ENCODE data around the gene ITGB6. TPM values are rescaled to one million over a fixed set of nuclear protein-coding genes. Genes with fewer than 3 reads are reported as not detected.

The ITGB6 gene
- total and polyA plus RNA-seq, 2 donors (not counting 3 experiments of a cell fraction or from before 2014, with no cell fraction given), result 0.03 TPM; not detected in 1

GRCh38 chr2:160247296-160248035 lies 47.4 kb upstream of the ITGB6 start:
- DNase-seq (ENCODE audit: low read depth, low spot score) (no peak), FAIRE-seq (no peak)
- dilution Hi-C loops (cut with MboI; ENCODE audit: extremely low pct_ligation_motif_present, low sequenced_read_pairs) (no loop called here), intact Hi-C loops (cut with micrococcal nuclease) (loop anchor here (10.0 kb wide), 1 partner anchor 133 kb away; no protein-coding TSS in a partner anchor)
- no peak overlapping the region for H3K4me2 ChIP-seq (ENCODE audit: insufficient read depth, low read length)
- TF ChIP-seq MYC (IDR thresholded peaks at IDR 0.05; ENCODE audit: low read depth, low read length) (no peak), POLR2A (IDR thresholded peaks at IDR 0.05; ENCODE audit: low read depth, low read length) (no peak), GATA2 (IDR thresholded peaks at IDR 0.05; ENCODE audit: insufficient read depth, insufficient read length, low read depth, low read length) (no peak), POLR2AphosphoS5 (IDR thresholded peaks at IDR 0.05; ENCODE audit: insufficient read depth, low read depth, low read length) (no peak), EZH2 (IDR thresholded peaks at IDR 0.05; ENCODE audit: borderline replicate concordance, low read depth, low read length, severe bottlenecking) (no peak)
- no peaks in the 10 kb centered on the region for H3K9me3 ChIP-seq (replicated peaks; ENCODE audit: control insufficient read depth, insufficient read depth, low read length)
- H3K9me1 ChIP-seq (replicated peaks; ENCODE audit: control insufficient read depth, extremely low read depth, insufficient read depth, low read length), result no peaks in the 10 kb centered on the region
- H4K20me1 ChIP-seq (replicated peaks; ENCODE audit: control insufficient read depth, extremely low read depth, insufficient read depth, low read length), result no peaks in the 10 kb centered on the region
- BruUV-seq (replicated peaks), result no TSS peak
- H3K4me3 ChIP-seq (replicated peaks in 1 of 3; ENCODE audit: insufficient read depth in 1 of 3, low read depth in 1 of 3, low read length in 3 of 3), result no peak overlapping the region
- H3K79me2 ChIP-seq (ENCODE audit: control insufficient read depth, insufficient read depth, low read length), result no peaks in the 10 kb centered on the region
- H2AFZ ChIP-seq (ENCODE audit: low read depth, low read length), result no peak overlapping the region
- POLR2A ChIA-PET, result no interaction called here
- H3K27ac ChIP-seq (ENCODE audit: insufficient read depth, low read depth, low read length), result no peak overlapping the region
- H3K9ac ChIP-seq (replicated peaks; ENCODE audit: extremely low read depth, insufficient read depth, low read length), result no peak overlapping the region
- peaks cover 13% of the 10 kb centered on the region for H3K4me1 ChIP-seq (ENCODE audit: control insufficient read depth, extremely low read depth, insufficient read depth, low read length)
- CTCF ChIA-PET, result interaction anchor here (1.0 to 1.8 kb wide), 4 partner anchors 18 to 816 kb away, joined by 3 to 6 read pairs (median 4); no protein-coding TSS in a partner anchor
- no peaks in the 10 kb centered on the region for H3K27me3 ChIP-seq (ENCODE audit: control insufficient read depth in 2 of 2, insufficient read depth in 2 of 2, low read length in 2 of 2)
- no peaks in the 10 kb centered on the region for H3K36me3 ChIP-seq (ENCODE audit: control insufficient read depth in 2 of 2, extremely low read depth in 1 of 2, insufficient read depth in 2 of 2, low read length in 2 of 2)

GRCh38 chr2:160246356-160246755 lies 46.3 kb upstream of the ITGB6 start:
- dilution Hi-C loops (cut with MboI; ENCODE audit: extremely low pct_ligation_motif_present, low sequenced_read_pairs) (no loop called here), intact Hi-C loops (cut with micrococcal nuclease) (loop anchor here (10.0 kb wide), 1 partner anchor 132 kb away; no protein-coding TSS in a partner anchor)
- H3K9me1 ChIP-seq (replicated peaks; ENCODE audit: control insufficient read depth, extremely low read depth, insufficient read depth, low read length), result no peaks in the 10 kb centered on the region
- no peak overlapping the region for H3K9ac ChIP-seq (replicated peaks; ENCODE audit: extremely low read depth, insufficient read depth, low read length)
- DNase-seq (ENCODE audit: low read depth, low spot score), result no peak
- no peak for TF ChIP-seq GATA2 (IDR thresholded peaks at IDR 0.05; ENCODE audit: insufficient read depth, insufficient read length, low read depth, low read length)
- TF ChIP-seq MYC (IDR thresholded peaks at IDR 0.05; ENCODE audit: low read depth, low read length), result no peak
- TF ChIP-seq CTCF (IDR thresholded peaks at IDR 0.05; ENCODE audit: extremely low read depth in 1 of 2, insufficient read depth in 1 of 2, low read depth in 1 of 2, low read length in 2 of 2), result no peak
- no peak for TF ChIP-seq JUN (IDR thresholded peaks at IDR 0.05; ENCODE audit: borderline replicate concordance, insufficient read depth, insufficient read length, low read depth)
- no peak for TF ChIP-seq FOS (IDR thresholded peaks at IDR 0.05; ENCODE audit: borderline replicate concordance, insufficient read depth, low read length)
- no peak for TF ChIP-seq EZH2 (IDR thresholded peaks at IDR 0.05; ENCODE audit: borderline replicate concordance, low read depth, low read length, severe bottlenecking)
- TF ChIP-seq POLR2AphosphoS5 (IDR thresholded peaks at IDR 0.05; ENCODE audit: insufficient read depth, low read depth, low read length), result no peak
- no peak for TF ChIP-seq POLR2A (IDR thresholded peaks at IDR 0.05; ENCODE audit: low read depth, low read length)
- TF ChIP-seq MAX (IDR thresholded peaks at IDR 0.05; ENCODE audit: insufficient read depth, insufficient read length), result no peak
- peaks cover 24% of the 10 kb centered on the region for H3K4me1 ChIP-seq (ENCODE audit: control insufficient read depth, extremely low read depth, insufficient read depth, low read length)
- H3K27ac ChIP-seq (ENCODE audit: insufficient read depth, low read depth, low read length), result no peak overlapping the region
- no peaks in the 10 kb centered on the region for H3K79me2 ChIP-seq (ENCODE audit: control insufficient read depth, insufficient read depth, low read length)
- H3K27me3 ChIP-seq (ENCODE audit: control insufficient read depth in 2 of 2, insufficient read depth in 2 of 2, low read length in 2 of 2), result no peaks in the 10 kb centered on the region
- no peaks in the 10 kb centered on the region for H3K9me3 ChIP-seq (replicated peaks; ENCODE audit: control insufficient read depth, insufficient read depth, low read length)
- H2AFZ ChIP-seq (ENCODE audit: low read depth, low read length), result no peak overlapping the region
- H3K4me3 ChIP-seq (replicated peaks in 1 of 3; ENCODE audit: insufficient read depth in 1 of 3, low read depth in 1 of 3, low read length in 3 of 3), result no peak overlapping the region
- H4K20me1 ChIP-seq (replicated peaks; ENCODE audit: control insufficient read depth, extremely low read depth, insufficient read depth, low read length), result no peaks in the 10 kb centered on the region
- POLR2A ChIA-PET, result no interaction called here
- no peak overlapping the region for H3K4me2 ChIP-seq (ENCODE audit: insufficient read depth, low read length)
- FAIRE-seq, result no peak
- CTCF ChIA-PET, result interaction anchor here (1.1 kb wide), 1 partner anchor 24 kb away, joined by 5 read pairs; no protein-coding TSS in a partner anchor
- no peaks in the 10 kb centered on the region for H3K36me3 ChIP-seq (ENCODE audit: control insufficient read depth in 2 of 2, extremely low read depth in 1 of 2, insufficient read depth in 2 of 2, low read length in 2 of 2)
- no TSS peak for BruUV-seq (replicated peaks)
